GM18508 (cell line): ENCODE measurements around the gene ADAM12.

ENCODE experiments used
- ATAC-seq: cut with Tn5 transposase; IDR thresholded peaks from one replicate; pipeline ENCODE4 v1.9.1; 2021; ENCODE audit warnings: moderate number of reproducible peaks; ENCODE audit not compliant: insufficient read depth, unreplicated experiment

The ADAM12 gene

DNA sequence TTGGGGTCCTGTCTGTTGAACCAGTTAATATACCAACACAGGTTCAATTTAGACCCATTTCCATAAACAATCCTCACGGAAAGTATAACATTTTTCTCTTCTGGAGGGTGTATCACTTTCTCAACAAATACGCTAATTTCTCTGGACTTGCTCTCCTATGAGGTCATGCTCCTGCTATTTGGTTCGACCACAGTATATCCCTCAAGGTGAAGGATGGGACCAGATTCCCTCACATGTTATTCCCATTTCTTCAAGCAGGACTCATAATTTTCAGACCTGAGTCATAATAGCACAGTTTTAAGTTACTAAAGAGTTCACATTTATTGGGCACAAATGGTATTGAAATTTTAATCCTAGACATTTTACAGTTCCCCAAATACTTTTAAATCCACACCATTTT is 57.2 kb downstream of the ADAM12 start:
- ATAC-seq = no peak

DNA sequence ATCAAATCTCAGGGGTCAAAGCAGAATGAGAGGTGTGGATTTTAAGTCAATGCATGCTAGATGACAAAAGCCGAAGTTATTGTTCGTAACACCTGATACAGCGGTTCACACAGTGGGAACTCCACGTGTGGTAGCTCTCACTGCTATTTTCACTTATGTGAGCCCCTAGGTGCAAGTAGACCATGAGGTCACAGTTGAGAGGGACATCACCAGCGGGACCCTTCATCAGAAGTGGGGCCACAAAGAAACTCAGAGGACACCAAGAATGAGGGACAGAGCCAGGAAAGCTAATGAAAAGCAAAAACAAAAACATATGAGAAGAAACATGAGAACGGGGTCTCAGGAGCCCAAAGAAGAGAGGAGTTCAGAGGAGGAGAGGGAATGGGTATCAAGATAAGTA is 63.5 kb downstream of the ADAM12 start:
- ATAC-seq = no peak

DNA sequence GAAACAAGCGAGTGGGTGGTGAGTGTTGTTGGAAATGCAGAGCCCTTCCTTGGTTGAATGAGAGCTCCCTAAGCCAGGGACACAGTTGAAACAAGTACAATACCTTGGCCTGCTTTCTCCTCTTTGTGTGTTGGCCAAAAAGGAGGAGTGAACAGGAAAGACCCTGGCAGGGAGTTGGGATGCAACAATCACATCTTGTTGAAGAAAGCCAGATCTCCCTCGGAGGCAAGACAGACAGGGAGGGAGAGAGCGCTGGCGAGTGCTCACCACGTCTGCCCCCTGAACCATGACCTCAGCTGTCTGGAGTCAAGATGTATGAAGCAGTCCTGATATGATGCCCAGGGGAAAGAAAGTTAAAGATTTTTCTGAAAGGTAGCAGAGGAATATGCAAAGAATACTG is 66.8 kb downstream of the ADAM12 start:
- ATAC-seq = no peak

DNA sequence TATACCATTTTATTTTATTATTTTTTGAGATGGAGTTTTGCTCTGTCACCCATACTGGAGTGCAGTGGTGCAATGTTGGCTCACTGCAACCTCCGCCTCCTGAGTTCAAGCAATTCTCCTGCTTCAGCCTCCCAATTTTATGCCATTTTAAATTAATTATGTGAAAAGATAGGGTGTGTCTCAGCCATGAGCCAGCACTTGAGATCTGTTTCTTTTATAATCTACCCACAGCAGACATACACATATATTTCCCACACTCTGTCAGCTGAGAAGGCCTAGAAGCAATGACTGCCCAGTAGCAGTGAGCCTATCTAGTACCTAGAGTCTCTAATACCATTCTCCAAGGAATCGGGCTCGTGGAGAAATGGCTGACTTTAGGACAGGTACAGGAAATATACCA is 70.5 kb downstream of the ADAM12 start:
- ATAC-seq = no peak

DNA sequence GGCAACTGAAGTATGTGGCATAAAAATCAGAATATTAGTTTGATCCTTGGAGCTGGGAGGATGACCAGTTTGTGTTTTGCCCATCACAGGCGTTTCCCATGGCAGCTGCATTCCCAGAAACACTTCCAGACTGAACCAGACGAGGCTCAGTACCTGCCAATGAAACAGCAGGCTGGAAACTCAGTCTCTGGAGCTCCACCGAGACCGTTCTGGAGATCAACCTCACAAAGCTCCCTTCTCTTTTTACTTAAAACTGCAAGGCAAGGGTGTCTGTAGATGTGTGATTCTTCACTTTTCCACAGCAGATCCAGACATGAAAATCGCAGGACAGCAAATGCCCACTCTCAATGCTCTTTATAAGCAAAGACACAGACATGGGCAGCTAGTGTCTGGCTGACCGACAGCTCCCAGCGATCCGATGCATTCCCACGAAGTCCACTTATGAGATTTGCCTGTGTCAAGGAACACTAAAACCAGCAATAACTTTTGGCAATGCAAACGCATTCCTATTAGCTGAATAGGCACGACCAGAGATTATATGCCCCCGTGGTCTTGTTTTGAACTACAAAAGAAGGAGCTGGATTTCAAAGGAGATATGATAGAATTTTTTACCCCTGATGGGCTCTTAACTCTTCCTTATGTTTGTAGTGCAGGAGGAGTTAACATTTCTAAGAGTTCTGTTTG is 72.6 kb downstream of the ADAM12 start:
- no peak for ATAC-seq

DNA sequence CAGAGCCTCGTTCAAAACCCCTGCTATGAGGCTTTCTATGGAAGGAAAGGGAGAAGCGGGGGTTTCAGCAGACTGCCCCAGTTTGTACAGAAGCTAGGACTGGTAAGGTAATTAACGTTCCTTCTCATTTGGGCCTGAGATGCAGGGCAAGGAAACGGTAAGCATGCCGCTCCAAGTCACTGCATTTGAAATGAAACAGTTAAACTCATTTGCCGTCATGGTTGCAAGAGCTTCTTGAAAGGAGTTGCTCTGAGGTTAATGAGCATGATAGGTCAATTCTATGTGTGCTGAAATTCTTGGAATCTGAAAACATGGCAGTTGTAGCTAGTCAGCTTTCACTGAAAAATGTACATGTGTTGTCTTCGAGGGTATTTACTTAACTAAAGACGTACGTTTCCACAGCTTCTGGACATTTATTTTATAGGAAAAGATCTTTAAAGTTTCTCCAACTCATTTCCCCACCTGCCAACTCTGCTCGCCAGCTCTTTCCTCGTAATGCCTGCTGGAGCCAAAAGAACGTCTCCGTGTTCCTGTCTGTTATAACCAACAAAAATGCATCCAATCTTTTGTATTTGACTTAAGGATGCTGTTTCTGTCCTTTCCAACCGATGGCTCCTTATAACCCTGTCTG is 73.3 kb downstream of the ADAM12 start:
- no peak for ATAC-seq

GRCh38 chr10:126312167-126312566 is 76.1 kb downstream of the ADAM12 start:
- ATAC-seq = no peak

- no peak for ATAC-seq
These were observed 78.9 kb downstream of the ADAM12 start for GRCh38 chr10:126309228-126309883.

GRCh38 chr10:126302826-126303665 is 85.2 kb downstream of the ADAM12 start:
- no peak for ATAC-seq

DNA sequence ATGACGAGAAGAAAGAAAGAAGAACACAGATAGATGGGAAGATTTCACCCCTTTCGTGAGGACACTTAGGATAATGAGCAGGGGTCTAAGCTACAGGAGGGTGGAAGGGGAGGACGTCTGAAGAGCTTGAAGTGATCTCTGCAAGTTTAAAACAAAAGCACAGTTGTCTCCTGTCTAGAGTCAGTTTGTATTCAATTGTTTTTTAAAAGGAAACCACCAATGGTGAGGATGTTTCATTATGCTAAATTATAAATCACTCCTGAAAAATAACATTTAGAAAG is 85.9 kb downstream of the ADAM12 start:
- no peak for ATAC-seq

GRCh38 chr10:126301701-126302475 is 86.4 kb downstream of the ADAM12 start:
- ATAC-seq = no peak

DNA sequence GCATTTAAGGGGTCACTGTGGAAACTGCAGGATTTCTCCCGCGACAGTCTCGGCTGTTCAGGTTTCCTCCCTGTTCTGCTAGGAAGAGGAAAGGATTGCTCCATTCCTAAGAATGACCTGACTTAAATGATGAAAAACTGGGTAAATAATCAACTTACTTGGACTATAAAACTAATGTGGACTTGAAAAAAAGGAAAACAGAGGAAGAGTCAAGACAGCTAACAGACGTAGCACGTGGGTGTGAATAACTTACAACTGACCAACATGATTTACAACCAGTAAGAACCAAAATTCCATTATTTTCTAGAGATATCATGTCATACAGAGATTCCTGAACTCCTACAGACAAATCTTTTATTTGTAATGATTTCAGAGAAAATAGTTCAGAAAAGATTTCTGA is 93.8 kb downstream of the ADAM12 start:
- ATAC-seq = no peak

DNA sequence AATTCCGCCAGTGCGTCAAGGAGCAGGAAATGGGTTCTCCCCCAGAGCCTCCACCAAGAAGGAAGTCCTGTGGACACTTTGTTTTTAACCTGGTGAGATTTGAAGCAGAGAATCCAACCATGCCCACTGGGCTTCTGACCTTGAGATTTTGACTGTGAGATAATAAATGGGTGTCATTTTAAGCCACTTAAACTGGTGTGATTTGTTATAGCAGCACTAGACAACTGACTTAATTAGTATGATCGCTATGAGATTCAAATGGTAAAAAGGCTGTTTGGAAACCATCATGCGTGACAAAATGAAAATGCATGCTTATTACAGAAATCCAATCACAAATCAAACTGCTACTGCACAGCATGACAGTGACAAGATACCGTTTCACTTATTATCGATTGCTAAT is 98.0 kb downstream of the ADAM12 start:
- ATAC-seq = no peak

- no peak for ATAC-seq
These were observed 99.5 kb downstream of the ADAM12 start for GRCh38 chr10:126288547-126289493.

GRCh38 chr10:126286256-126286780 is 102.0 kb downstream of the ADAM12 start:
- no peak for ATAC-seq

- ATAC-seq = no peak
These were observed 105.0 kb downstream of the ADAM12 start for GRCh38 chr10:126283307-126283706.

GRCh38 chr10:126278851-126279250 is 109.4 kb downstream of the ADAM12 start:
- ATAC-seq = no peak

GRCh38 chr10:126277181-126277580 is 111.1 kb downstream of the ADAM12 start:
- ATAC-seq = no peak

DNA sequence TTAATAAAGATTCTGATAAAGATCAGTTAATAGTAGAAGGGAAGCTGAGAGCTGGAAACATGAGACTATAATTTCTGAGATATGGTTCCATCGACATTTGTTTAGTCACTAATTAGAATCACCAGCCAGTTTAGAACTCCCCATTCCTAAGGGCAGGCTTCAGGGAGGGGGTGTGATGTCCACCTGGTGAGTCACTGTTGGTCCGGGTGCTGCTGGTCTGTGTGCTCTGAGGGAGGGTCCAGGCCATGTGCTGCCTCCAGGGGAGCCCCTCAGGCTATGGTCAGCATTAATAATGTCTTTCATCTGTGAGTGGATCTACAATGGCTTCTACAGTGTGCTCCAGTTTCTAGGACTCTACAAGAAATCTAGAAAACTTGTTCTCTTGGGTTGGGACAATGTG is 115.8 kb downstream of the ADAM12 start:
- no peak for ATAC-seq
